Ectodermal cell (in vitro differentiated cells): ENCODE data around the gene UTS2B.

Experiments
- H3K27ac ChIP-seq: 2 replicates; pipeline ENCODE4 v1.7.0; 2013; ENCODE audit warnings: mild to moderate bottlenecking, low read depth, low read length; ENCODE audit not compliant: insufficient read depth, poor library complexity, severe bottlenecking
- H3K27me3 ChIP-seq: 2 replicates; pipeline ENCODE4 v1.7.0; 2013; ENCODE audit warnings: mild to moderate bottlenecking, low read length; ENCODE audit not compliant: insufficient read depth, control insufficient read depth, poor library complexity, severe bottlenecking
- H3K36me3 ChIP-seq: one replicate; pipeline ENCODE4 v1.7.0; 2013; ENCODE audit warnings: low read length; ENCODE audit not compliant: control insufficient read depth, insufficient read depth
- H3K4me1 ChIP-seq: one replicate; pipeline ENCODE4 v1.7.0; 2013; ENCODE audit warnings: low read length; ENCODE audit not compliant: control insufficient read depth, insufficient read depth
- H3K4me3 ChIP-seq: 2 replicates; pipeline ENCODE4 v1.7.0; 2013; ENCODE audit warnings: low read depth, low read length, control low read depth; ENCODE audit not compliant: insufficient read depth
- H3K9me3 ChIP-seq: 2 replicates; pipeline ENCODE4 v1.7.0; 2013; ENCODE audit warnings: mild to moderate bottlenecking, low read length, moderate library complexity; ENCODE audit not compliant: control insufficient read depth
- WGBS, 2 experiments: methylation state at CpG; one replicate each; pipeline ENCODE4 v1.1.7; 2013; ENCODE audit warnings: missing lambda C conversion rate in 2 of 2; 5-methylcytosine and 5-hydroxymethylcytosine counted together

The UTS2B gene

GRCh38 chr3:191328383-191328961 lies 1.9 kb downstream of the UTS2B start:
- 64 to 70% methylated on average over 9 of the region's 9 CpGs for WGBS, 2 experiments
- Histone ChIP-seq H3K4me3 (peak overlapping the region; percentile 88), H3K27ac (peak overlapping the region; percentile 95)

GRCh38 chr3:191327526-191327925 lies 2.8 kb downstream of the UTS2B start:
- no peak overlapping the region for H3K27ac ChIP-seq
- WGBS, 2 experiments: 67% methylated on average over 1 of the region's 2 CpGs; no CpG with 5 or more reads in 1 of the 2 experiments

More at GRCh38 chr3:191328383-191328961, 1.9 kb downstream of the UTS2B start:
- Histone ChIP-seq H3K9me3 (no peaks in the 10 kb centered on the region), H3K4me1 (peaks cover 10% of the 10 kb centered on the region), H3K36me3 (no peaks in the 10 kb centered on the region), H3K27me3 (no peaks in the 10 kb centered on the region)

GRCh38 chr3:191324936-191325335 lies 5.4 kb downstream of the UTS2B start:
- 85 to 98% methylated on average over 2 of the region's 2 CpGs for WGBS, 2 experiments
- Histone ChIP-seq H3K36me3 (no peaks in the 10 kb centered on the region), H3K4me3 (no peak overlapping the region), H3K9me3 (no peaks in the 10 kb centered on the region), H3K4me1 (peaks cover 3% of the 10 kb centered on the region), H3K27ac (no peak overlapping the region), H3K27me3 (no peaks in the 10 kb centered on the region)

More at GRCh38 chr3:191327526-191327925, 2.8 kb downstream of the UTS2B start:
- Histone ChIP-seq H3K36me3 (no peaks in the 10 kb centered on the region), H3K27me3 (no peaks in the 10 kb centered on the region), H3K4me1 (peaks cover 10% of the 10 kb centered on the region), H3K9me3 (no peaks in the 10 kb centered on the region), H3K4me3 (no peak overlapping the region)

DNA sequence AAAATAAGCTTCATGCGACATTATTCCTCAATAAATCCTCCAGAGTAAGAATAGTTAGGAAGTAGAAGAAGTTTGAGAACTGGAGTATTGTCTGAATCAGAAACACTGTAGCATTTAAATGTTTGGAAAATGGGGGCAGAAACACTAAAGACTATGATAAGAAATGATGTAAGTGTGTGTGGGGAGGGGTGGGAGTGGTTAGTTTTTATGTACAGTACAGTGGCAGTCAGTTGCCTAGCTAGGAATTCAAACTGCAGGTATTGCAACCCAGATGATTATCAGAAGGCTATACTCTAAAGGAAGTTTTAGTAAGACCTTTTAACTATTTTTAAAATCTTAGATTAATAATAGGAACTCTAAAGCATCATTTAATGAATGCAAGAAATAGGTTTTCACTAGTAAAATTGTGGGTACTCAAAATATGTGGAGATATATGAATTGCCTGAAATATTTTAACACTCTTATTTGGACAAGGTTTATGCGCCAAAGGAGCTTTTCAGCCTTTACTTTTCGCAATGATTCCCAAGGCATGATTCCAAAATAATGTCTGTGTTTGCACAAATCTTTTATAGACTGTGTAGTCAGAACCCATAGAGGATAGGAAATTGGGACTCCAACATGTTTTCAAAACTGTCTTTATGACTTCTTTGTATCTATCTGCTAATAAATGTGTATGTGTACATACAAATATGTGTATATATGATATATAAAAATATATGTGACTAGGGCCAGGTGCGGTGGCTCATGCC lies 9.1 kb downstream of the UTS2B start:
- no peak overlapping the region for H3K27ac ChIP-seq
- WGBS, 2 experiments: 95 to 98% methylated on average over 4 of the region's 4 CpGs
- H3K27me3 ChIP-seq: no peaks in the 10 kb centered on the region
- no peak overlapping the region for H3K4me3 ChIP-seq
- H3K9me3 ChIP-seq: no peaks in the 10 kb centered on the region
- H3K36me3 ChIP-seq: no peaks in the 10 kb centered on the region
- H3K4me1 ChIP-seq: no peaks in the 10 kb centered on the region

GRCh38 chr3:191320316-191320715 lies 10.0 kb downstream of the UTS2B start:
- Histone ChIP-seq H3K27ac (no peak overlapping the region), H3K27me3 (no peaks in the 10 kb centered on the region)

DNA sequence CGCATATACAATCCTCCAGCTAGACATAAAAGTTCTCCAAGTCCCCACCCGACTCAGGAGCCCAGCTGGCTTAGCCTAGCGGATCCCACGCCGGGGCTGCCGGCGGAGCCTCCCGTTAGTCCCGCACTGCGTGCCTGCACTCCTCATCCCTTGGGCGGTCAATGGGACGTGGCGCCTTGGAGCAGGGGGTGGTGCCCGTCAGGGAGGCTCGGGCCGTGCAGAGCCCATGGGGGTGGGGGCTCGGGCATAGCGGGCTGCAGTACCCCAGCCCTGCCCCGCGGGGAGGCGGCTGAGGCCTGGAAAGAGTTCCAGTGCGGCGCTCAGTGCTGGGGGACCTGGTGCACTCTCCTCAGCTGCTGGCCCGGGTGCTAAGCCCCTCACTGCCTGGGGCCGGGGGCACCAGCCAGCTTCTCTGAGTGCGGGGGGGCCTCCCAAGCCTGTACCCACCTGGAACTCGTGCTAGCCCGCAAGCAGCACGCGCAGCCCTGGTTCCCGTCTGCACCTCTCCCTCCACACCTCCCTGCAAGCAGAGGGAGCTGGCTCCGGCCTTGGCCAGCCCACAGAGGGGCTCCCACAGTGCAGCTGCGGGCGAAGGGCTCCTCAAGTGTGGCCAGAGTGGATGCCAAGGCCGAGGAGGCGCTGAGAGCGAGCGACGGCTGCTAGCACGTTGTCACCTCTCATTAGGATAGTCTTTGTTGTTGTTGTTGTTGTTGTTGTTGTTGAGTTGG lies 13.3 kb downstream of the UTS2B start:
- Histone ChIP-seq H3K4me1 (no peaks in the 10 kb centered on the region), H3K36me3 (no peaks in the 10 kb centered on the region), H3K9me3 (no peaks in the 10 kb centered on the region), H3K27ac (no peak overlapping the region), H3K4me3 (no peak overlapping the region), H3K27me3 (no peaks in the 10 kb centered on the region)
- 94% methylated on average over 40 of the region's 40 CpGs for WGBS, 2 experiments

More at GRCh38 chr3:191320316-191320715, 10.0 kb downstream of the UTS2B start:
- Histone ChIP-seq H3K9me3 (no peaks in the 10 kb centered on the region), H3K4me1 (no peaks in the 10 kb centered on the region), H3K36me3 (no peaks in the 10 kb centered on the region), H3K4me3 (no peak overlapping the region)
- 86% methylated on average over 5 of the region's 5 CpGs for WGBS, 2 experiments

GRCh38 chr3:191314109-191314728 lies 16.1 kb downstream of the UTS2B start:
- Histone ChIP-seq H3K27ac (no peak overlapping the region), H3K9me3 (no peaks in the 10 kb centered on the region), H3K4me3 (no peak overlapping the region), H3K27me3 (no peaks in the 10 kb centered on the region), H3K36me3 (no peaks in the 10 kb centered on the region), H3K4me1 (no peaks in the 10 kb centered on the region)
- WGBS, 2 experiments: 89 to 90% methylated on average over 5 of the region's 5 CpGs

- H3K27ac ChIP-seq: no peak overlapping the region
- H3K27me3 ChIP-seq: no peaks in the 10 kb centered on the region
- H3K36me3 ChIP-seq: no peaks in the 10 kb centered on the region
- no peak overlapping the region for H3K4me3 ChIP-seq
- H3K9me3 ChIP-seq: no peaks in the 10 kb centered on the region
- H3K4me1 ChIP-seq: no peaks in the 10 kb centered on the region
- 94 to 100% methylated on average over 1 to 2 of the region's 2 CpGs for WGBS, 2 experiments
These were observed 17.0 kb downstream of the UTS2B start for GRCh38 chr3:191313296-191313695.

GRCh38 chr3:191307341-191307740 lies 23.0 kb downstream of the UTS2B start:
- H3K36me3 ChIP-seq: no peaks in the 10 kb centered on the region
- H3K4me3 ChIP-seq: no peak overlapping the region
- H3K27ac ChIP-seq: no peak overlapping the region
- H3K4me1 ChIP-seq: no peaks in the 10 kb centered on the region
- 93% methylated on average over 4 of the region's 4 CpGs for WGBS, 2 experiments
- H3K27me3 ChIP-seq: no peaks in the 10 kb centered on the region
- no peaks in the 10 kb centered on the region for H3K9me3 ChIP-seq

DNA sequence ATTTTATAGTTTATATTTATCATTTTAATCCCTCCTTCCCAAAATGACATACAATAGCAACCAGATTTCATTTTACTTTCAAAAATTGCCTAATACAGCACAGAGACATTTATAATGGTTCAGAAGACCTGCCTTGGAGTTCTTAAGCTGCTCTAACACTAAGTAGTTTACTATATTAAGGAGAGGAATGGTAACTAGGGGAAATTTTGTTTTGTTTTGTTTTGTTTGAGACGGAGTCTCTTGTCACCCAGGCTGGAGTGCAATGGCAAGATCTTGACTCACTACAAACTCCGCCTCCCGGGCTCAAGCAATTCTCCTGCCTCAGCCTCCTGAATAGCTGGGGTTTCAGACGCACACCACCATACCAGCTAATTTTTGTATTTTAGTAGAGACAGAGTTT lies 23.9 kb downstream of the UTS2B start:
- no peak overlapping the region for H3K27ac ChIP-seq
- no peaks in the 10 kb centered on the region for H3K9me3 ChIP-seq
- no peaks in the 10 kb centered on the region for H3K27me3 ChIP-seq
- no peaks in the 10 kb centered on the region for H3K36me3 ChIP-seq
- 84 to 96% methylated on average over 4 of the region's 4 CpGs for WGBS, 2 experiments
- H3K4me1 ChIP-seq: no peaks in the 10 kb centered on the region
- no peak overlapping the region for H3K4me3 ChIP-seq
